ENCODE measurements around the gene ALX3.

The ALX3 gene

DNA sequence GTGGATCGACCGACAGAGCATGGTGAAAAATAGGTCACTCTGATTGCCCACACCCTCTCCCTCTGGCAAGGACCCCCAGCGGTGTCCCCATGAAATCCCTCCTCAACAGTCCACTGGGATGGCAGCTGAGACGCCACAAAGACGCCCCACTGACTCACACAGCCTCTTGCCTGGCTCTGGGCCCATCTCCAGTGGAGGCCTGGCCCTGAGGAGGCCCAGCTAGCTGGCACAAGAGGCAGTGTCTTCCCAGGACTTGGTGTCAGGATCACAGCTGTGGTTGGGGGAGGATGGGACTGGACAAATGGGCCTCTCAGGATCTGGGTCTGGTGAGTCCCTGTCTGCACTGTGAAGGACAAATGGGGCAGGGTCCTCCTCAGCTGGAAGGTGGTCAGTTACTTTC is 4.6 kb downstream of the ALX3 start:
- Mint-ChIP-seq H3K27me3 (ENCODE audit: low read depth) (peaks cover 74% of the 10 kb centered on the region), H3K4me3 (no peak overlapping the region), H3K36me3 (ENCODE audit: low read depth) (peaks cover 4% of the 10 kb centered on the region), H3K4me1 (peaks cover 14% of the 10 kb centered on the region), H3K27ac (no peak overlapping the region), H3K9me3 (no peaks in the 10 kb centered on the region)
- TF ChIP-seq, protein P1, sequence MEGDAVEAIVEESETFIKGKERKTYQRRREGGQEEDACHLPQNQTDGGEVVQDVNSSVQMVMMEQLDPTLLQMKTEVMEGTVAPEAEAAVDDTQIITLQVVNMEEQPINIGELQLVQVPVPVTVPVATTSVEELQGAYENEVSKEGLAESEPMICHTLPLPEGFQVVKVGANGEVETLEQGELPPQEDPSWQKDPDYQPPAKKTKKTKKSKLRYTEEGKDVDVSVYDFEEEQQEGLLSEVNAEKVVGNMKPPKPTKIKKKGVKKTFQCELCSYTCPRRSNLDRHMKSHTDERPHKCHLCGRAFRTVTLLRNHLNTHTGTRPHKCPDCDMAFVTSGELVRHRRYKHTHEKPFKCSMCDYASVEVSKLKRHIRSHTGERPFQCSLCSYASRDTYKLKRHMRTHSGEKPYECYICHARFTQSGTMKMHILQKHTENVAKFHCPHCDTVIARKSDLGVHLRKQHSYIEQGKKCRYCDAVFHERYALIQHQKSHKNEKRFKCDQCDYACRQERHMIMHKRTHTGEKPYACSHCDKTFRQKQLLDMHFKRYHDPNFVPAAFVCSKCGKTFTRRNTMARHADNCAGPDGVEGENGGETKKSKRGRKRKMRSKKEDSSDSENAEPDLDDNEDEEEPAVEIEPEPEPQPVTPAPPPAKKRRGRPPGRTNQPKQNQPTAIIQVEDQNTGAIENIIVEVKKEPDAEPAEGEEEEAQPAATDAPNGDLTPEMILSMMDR (IDR thresholded peaks at IDR 0.05; ENCODE audit: unreplicated experiment in 3 of 3): no peak

DNA sequence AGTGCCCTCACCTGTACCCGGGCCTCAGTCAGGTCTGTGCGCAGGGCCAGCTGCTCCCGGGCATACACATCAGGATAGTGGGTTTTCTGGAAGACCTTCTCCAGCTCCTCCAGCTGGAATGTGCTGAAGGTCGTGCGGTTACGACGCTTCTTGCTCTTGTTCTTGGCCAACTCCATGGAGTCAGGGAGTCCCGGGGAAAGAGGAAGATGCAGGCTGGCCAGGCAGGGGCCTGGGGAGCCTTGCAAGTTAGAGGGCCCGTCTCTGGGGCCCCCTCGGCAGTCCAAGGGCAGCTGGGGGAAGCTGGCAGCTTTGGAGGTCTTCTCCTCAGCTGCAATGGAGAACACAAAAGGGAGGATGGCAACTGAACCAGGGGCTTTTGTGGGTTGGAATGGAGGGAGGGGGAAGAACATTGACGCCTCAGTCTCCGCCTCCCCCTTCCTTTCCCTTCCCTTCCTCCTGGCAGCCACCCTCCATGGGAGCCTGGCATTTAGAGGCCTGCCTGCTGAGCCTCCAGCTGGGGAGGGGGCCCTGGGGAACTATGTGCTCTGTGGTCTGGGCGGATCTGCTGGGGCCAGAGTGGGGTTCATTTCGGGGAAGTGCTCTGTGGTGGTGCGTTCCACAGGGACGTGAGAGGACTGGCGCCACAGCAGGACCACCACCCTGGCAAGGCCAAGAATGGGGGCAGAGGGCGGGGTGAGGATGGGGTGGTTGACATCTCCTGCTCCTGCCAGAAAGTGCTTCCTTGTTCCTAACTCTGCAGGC is 5.7 kb downstream of the ALX3 start:
- Mint-ChIP-seq H3K27me3 (ENCODE audit: low read depth) (peaks cover 66% of the 10 kb centered on the region), H3K4me3 (no peak overlapping the region), H3K36me3 (ENCODE audit: low read depth) (peaks cover 10% of the 10 kb centered on the region), H3K9me3 (no peaks in the 10 kb centered on the region), H3K27ac (no peak overlapping the region), H3K4me1 (peaks cover 14% of the 10 kb centered on the region)
- TF ChIP-seq, protein P1 (IDR thresholded peaks at IDR 0.05; ENCODE audit: unreplicated experiment in 3 of 3): no peak

DNA sequence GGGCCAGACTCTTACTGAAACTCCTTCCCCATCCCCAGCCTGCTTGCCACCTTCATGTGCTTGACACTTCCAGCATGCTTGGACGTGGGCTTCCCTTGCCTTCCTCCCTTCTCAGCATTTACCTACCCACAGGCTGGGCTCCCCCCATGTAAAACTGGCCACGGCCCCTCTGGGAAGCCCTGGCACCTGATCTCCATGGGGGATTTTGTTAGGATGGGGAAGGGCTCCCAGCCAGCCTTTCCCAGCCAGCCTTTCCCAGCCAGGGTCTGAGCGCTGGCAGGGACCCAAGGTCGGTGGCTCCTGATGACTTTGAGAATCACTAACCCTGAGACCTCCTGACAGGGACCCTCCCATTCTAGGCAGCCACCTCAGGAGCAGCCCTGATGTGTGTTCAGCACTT is 6.7 kb downstream of the ALX3 start:
- H3K4me3 Mint-ChIP-seq: no peak overlapping the region
- TF ChIP-seq, protein P1 (IDR thresholded peaks at IDR 0.05; ENCODE audit: unreplicated experiment in 3 of 3): no peak
- peaks cover 23% of the 10 kb centered on the region for H3K4me1 Mint-ChIP-seq
- no peak overlapping the region for H3K27ac Mint-ChIP-seq
- H3K27me3 Mint-ChIP-seq (ENCODE audit: low read depth): peaks cover 57% of the 10 kb centered on the region
- peaks cover 15% of the 10 kb centered on the region for H3K36me3 Mint-ChIP-seq (ENCODE audit: low read depth)
- H3K9me3 Mint-ChIP-seq: no peaks in the 10 kb centered on the region

GRCh38 chr1:110062612-110063011 is 7.9 kb downstream of the ALX3 start:
- Mint-ChIP-seq H3K27ac (no peak overlapping the region), H3K4me1 (peaks cover 29% of the 10 kb centered on the region), H3K9me3 (no peaks in the 10 kb centered on the region), H3K36me3 (ENCODE audit: low read depth) (peaks cover 23% of the 10 kb centered on the region), H3K4me3 (no peak overlapping the region), H3K27me3 (ENCODE audit: low read depth) (peaks cover 45% of the 10 kb centered on the region)
- TF ChIP-seq, protein P1 (IDR thresholded peaks at IDR 0.05; ENCODE audit: unreplicated experiment in 3 of 3): no peak

DNA sequence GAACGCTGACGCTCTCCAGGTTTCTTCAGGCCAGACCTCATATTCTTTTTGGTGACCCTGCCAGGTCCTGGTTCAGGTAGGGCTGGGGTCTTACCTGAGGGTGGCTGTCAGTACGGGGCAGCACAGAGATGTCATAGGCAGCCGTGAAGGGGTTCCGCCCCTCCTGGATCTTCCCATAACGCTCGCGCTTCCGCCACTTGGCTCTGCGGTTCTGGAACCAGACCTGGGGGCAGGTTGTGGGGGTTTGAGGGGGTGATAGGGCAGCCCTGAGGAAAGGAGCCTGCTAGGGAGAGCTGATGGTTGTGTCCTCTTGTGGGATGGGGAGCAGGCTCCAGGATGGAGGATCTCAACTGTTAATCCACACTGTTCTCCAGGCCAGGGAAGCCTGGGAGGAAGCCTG is 9.1 kb downstream of the ALX3 start:
- Mint-ChIP-seq H3K27me3 (ENCODE audit: low read depth) (peaks cover 32% of the 10 kb centered on the region), H3K27ac (no peak overlapping the region), H3K4me3 (no peak overlapping the region), H3K36me3 (ENCODE audit: low read depth) (peaks cover 33% of the 10 kb centered on the region), H3K4me1 (peaks cover 31% of the 10 kb centered on the region), H3K9me3 (no peaks in the 10 kb centered on the region)
- TF ChIP-seq, protein P1 (IDR thresholded peaks at IDR 0.05; ENCODE audit: unreplicated experiment in 3 of 3): no peak

- H3K36me3 Mint-ChIP-seq (ENCODE audit: low read depth): peaks cover 40% of the 10 kb centered on the region
- no peak overlapping the region for H3K4me3 Mint-ChIP-seq
- TF ChIP-seq, protein P1 (IDR thresholded peaks at IDR 0.05; ENCODE audit: unreplicated experiment in 3 of 3): no peak
- no peaks in the 10 kb centered on the region for H3K9me3 Mint-ChIP-seq
- no peak overlapping the region for H3K27ac Mint-ChIP-seq
- H3K27me3 Mint-ChIP-seq (ENCODE audit: low read depth): peaks cover 25% of the 10 kb centered on the region
- peaks cover 31% of the 10 kb centered on the region for H3K4me1 Mint-ChIP-seq
These were observed 9.8 kb downstream of the ALX3 start for GRCh38 chr1:110060662-110061060.

Measured in nephron (organoid).